Thyroid gland (tissue), 4 donors: ENCODE data around the gene CMKLR1.

Experiments
- POLR2A ChIP-seq, 2 donors: fragments of 450-650 bp; IDR thresholded peaks; one replicate each; pipeline ENCODE4 v1.6.1; 2017; ENCODE audit warnings: antibody characterized with exemption in 2 of 2, mild to moderate bottlenecking in 2 of 2, moderate library complexity in 1 of 2
- TF ChIP-seq, protein P1 (sequence below), 6 experiments: fragments of 200-600 bp in 3 of 6; fragments of 450-650 bp in 3 of 6; sonication (generic) in 3 of 6; IDR thresholded peaks; one replicate each; pipeline ENCODE4 v1.5.1; 2016 to 2019; ENCODE audit warnings: antibody characterized with exemption in 6 of 6, mild to moderate bottlenecking in 2 of 6, inconsistent platforms in 1 of 6, moderate library complexity in 1 of 6

DNA sequence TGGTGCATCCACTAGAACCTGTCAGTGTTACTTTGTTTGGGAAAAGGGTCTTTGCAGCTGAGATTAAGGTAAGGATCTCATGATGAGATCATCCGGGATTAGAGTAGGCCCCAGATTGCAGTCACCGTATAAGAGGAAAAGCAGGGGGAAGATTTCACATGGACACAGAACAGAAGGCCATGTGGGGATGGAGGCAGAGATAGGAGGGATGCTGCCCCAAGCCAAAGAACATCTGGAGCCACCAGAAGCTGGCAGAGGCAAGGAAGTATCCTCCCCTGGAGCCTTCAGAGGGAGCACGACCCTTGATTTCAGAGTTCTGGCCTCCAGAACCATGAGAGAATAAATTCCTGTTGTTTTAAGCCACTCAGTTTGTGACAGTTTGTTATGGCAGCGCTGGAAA is 39.6 kb downstream of the CMKLR1 start:
- TF ChIP-seq, protein P1, sequence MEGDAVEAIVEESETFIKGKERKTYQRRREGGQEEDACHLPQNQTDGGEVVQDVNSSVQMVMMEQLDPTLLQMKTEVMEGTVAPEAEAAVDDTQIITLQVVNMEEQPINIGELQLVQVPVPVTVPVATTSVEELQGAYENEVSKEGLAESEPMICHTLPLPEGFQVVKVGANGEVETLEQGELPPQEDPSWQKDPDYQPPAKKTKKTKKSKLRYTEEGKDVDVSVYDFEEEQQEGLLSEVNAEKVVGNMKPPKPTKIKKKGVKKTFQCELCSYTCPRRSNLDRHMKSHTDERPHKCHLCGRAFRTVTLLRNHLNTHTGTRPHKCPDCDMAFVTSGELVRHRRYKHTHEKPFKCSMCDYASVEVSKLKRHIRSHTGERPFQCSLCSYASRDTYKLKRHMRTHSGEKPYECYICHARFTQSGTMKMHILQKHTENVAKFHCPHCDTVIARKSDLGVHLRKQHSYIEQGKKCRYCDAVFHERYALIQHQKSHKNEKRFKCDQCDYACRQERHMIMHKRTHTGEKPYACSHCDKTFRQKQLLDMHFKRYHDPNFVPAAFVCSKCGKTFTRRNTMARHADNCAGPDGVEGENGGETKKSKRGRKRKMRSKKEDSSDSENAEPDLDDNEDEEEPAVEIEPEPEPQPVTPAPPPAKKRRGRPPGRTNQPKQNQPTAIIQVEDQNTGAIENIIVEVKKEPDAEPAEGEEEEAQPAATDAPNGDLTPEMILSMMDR (IDR thresholded peaks at IDR 0.05), result no peak
- TF ChIP-seq POLR2A (IDR thresholded peaks at IDR 0.05), result no peak
